Measurements from ENCODE around the gene CHD9NB.

- TF ChIP-seq CTCF (IDR thresholded peaks at IDR 0.05) (peak; percentile 92), RAD21 (IDR thresholded peaks at IDR 0.05; ENCODE audit: low read length) (peak; percentile 95), MAX (IDR thresholded peaks at IDR 0.05; ENCODE audit: low read depth) (peak; percentile 75), ZBTB33 (IDR thresholded peaks at IDR 0.05; ENCODE audit: borderline replicate concordance, low read depth) (no peak), TAF1 (IDR thresholded peaks at IDR 0.05; ENCODE audit: borderline replicate concordance, low read depth, low read length) (peak; percentile 35; the same call in 1 of the 2 replicates), JUND (IDR thresholded peaks at IDR 0.05) (no peak), SIN3A (IDR thresholded peaks at IDR 0.05; ENCODE audit: borderline replicate concordance, low read depth, low read length) (peak; percentile 92)
These were observed 2.2 kb upstream of the CHD9NB start, which contains the start of gene CHD9 for GRCh38 chr16:53054670-53055485.
